ES-I3 (cell line): ENCODE data around the gene ELF5.

Experiments used
- H3K36me3 ChIP-seq: 2 replicates; pipeline ENCODE4 v1.6.1; 2013; ENCODE audit warnings: mild to moderate bottlenecking, low read length, control low read depth, moderate library complexity; ENCODE audit not compliant: insufficient read depth
- H3K4me1 ChIP-seq: 2 replicates; pipeline ENCODE4 v1.6.1; 2013; ENCODE audit warnings: mild to moderate bottlenecking, control low read depth, low read length; ENCODE audit not compliant: insufficient read depth
- H3K9ac ChIP-seq: 2 replicates; pipeline ENCODE4 v1.6.1; 2013; ENCODE audit warnings: low read depth, mild to moderate bottlenecking, low read length, moderate library complexity
- H3K9me3 ChIP-seq: 2 replicates; pipeline ENCODE4 v1.6.1; 2013; ENCODE audit warnings: mild to moderate bottlenecking, low read length, moderate library complexity; ENCODE audit not compliant: control insufficient read depth, insufficient read depth

The ELF5 gene

GRCh38 chr11:34510218-34510617, 3.4 kb downstream of the ELF5 start:
- Histone ChIP-seq H3K36me3 (no peaks in the 10 kb centered on the region), H3K9me3 (no peaks in the 10 kb centered on the region), H3K9ac (no peak overlapping the region), H3K4me1 (no peaks in the 10 kb centered on the region; the same call in 1 of the 2 replicates)

GRCh38 chr11:34509336-34509876, 4.2 kb downstream of the ELF5 start:
- Histone ChIP-seq H3K9me3 (no peaks in the 10 kb centered on the region), H3K36me3 (no peaks in the 10 kb centered on the region), H3K9ac (no peak overlapping the region), H3K4me1 (no peaks in the 10 kb centered on the region; the same call in 1 of the 2 replicates)

- Histone ChIP-seq H3K9ac (no peak overlapping the region), H3K9me3 (no peaks in the 10 kb centered on the region), H3K36me3 (no peaks in the 10 kb centered on the region), H3K4me1 (no peaks in the 10 kb centered on the region)
Observed at GRCh38 chr11:34508524-34508923, 5.1 kb downstream of the ELF5 start.

GRCh38 chr11:34507610-34508009, 6.0 kb downstream of the ELF5 start:
- H3K9me3 ChIP-seq: no peaks in the 10 kb centered on the region
- H3K36me3 ChIP-seq: no peaks in the 10 kb centered on the region
- no peaks in the 10 kb centered on the region for H3K4me1 ChIP-seq
- H3K9ac ChIP-seq: no peak overlapping the region

- no peaks in the 10 kb centered on the region for H3K9me3 ChIP-seq
- no peak overlapping the region for H3K9ac ChIP-seq
- H3K4me1 ChIP-seq: no peaks in the 10 kb centered on the region
- no peaks in the 10 kb centered on the region for H3K36me3 ChIP-seq
Observed at GRCh38 chr11:34507156-34507555, 6.4 kb downstream of the ELF5 start.

GRCh38 chr11:34505874-34506273, 7.7 kb downstream of the ELF5 start:
- no peaks in the 10 kb centered on the region for H3K4me1 ChIP-seq
- no peaks in the 10 kb centered on the region for H3K9me3 ChIP-seq
- H3K36me3 ChIP-seq: no peaks in the 10 kb centered on the region
- H3K9ac ChIP-seq: no peak overlapping the region

GRCh38 chr11:34502949-34503348, 10.6 kb downstream of the ELF5 start:
- no peaks in the 10 kb centered on the region for H3K4me1 ChIP-seq
- H3K36me3 ChIP-seq: no peaks in the 10 kb centered on the region
- H3K9ac ChIP-seq: no peak overlapping the region
- no peaks in the 10 kb centered on the region for H3K9me3 ChIP-seq

GRCh38 chr11:34501949-34502348, 11.6 kb downstream of the ELF5 start:
- Histone ChIP-seq H3K9me3 (no peaks in the 10 kb centered on the region), H3K36me3 (no peaks in the 10 kb centered on the region), H3K9ac (no peak overlapping the region), H3K4me1 (no peaks in the 10 kb centered on the region)

GRCh38 chr11:34501500-34501899, 12.1 kb downstream of the ELF5 start:
- H3K9me3 ChIP-seq: no peaks in the 10 kb centered on the region
- H3K4me1 ChIP-seq: no peaks in the 10 kb centered on the region
- no peaks in the 10 kb centered on the region for H3K36me3 ChIP-seq
- H3K9ac ChIP-seq: no peak overlapping the region

- Histone ChIP-seq H3K4me1 (peaks cover 3% of the 10 kb centered on the region; the same call in 1 of the 2 replicates), H3K9ac (no peak overlapping the region), H3K9me3 (no peaks in the 10 kb centered on the region), H3K36me3 (no peaks in the 10 kb centered on the region)
Observed at GRCh38 chr11:34499719-34500500, 13.7 kb downstream of the ELF5 start.

GRCh38 chr11:34495724-34496377, 17.7 kb downstream of the ELF5 start:
- Histone ChIP-seq H3K9me3 (no peaks in the 10 kb centered on the region), H3K36me3 (no peaks in the 10 kb centered on the region), H3K4me1 (peaks cover 3% of the 10 kb centered on the region; the same call in 1 of the 2 replicates), H3K9ac (no peak overlapping the region)

GRCh38 chr11:34495239-34495723, 18.3 kb downstream of the ELF5 start:
- H3K9ac ChIP-seq: no peak overlapping the region
- no peaks in the 10 kb centered on the region for H3K36me3 ChIP-seq
- peaks cover 3% of the 10 kb centered on the region; the same call in 1 of the 2 replicates for H3K4me1 ChIP-seq
- H3K9me3 ChIP-seq: no peaks in the 10 kb centered on the region

- Histone ChIP-seq H3K36me3 (no peaks in the 10 kb centered on the region), H3K9ac (no peak overlapping the region), H3K9me3 (no peaks in the 10 kb centered on the region), H3K4me1 (peaks cover 3% of the 10 kb centered on the region; the same call in 1 of the 2 replicates)
Observed at GRCh38 chr11:34493926-34494595, 19.5 kb downstream of the ELF5 start.

- peaks cover 3% of the 10 kb centered on the region; the same call in 1 of the 2 replicates for H3K4me1 ChIP-seq
- no peaks in the 10 kb centered on the region for H3K36me3 ChIP-seq
- H3K9ac ChIP-seq: no peak overlapping the region
- no peaks in the 10 kb centered on the region for H3K9me3 ChIP-seq
Observed at GRCh38 chr11:34493468-34493867, 20.1 kb downstream of the ELF5 start.
